ENCODE measurements around the gene SF3A1. TPM values are rescaled to one million over a fixed set of nuclear protein-coding genes. Genes with fewer than 3 reads are reported as not detected.

SF3A1 gene
- total and polyA plus RNA-seq, 2 donors (not counting 1 experiment from before 2014, with no cell fraction given): 92.1 to 283 TPM

- 98% methylated on average over 9 of the region's 9 CpGs for WGBS (ENCODE audit: insufficient coverage)
- ChIA-PET POLR2A (no interaction called here), CTCF (interaction anchor here (1.4 to 13.2 kb wide), 3 partner anchors 15 to 96 kb away, joined by 3 to 510 read pairs (median 229); partner anchors contain the start of genes RNF215, SEC14L2 and TBC1D10A)
- Histone ChIP-seq H3K4me3 (ENCODE audit: control extremely low read depth in 1 of 5, extremely low read depth in 1 of 5, insufficient read depth in 1 of 5, low read depth in 2 of 5, low read length in 4 of 5) (no peak overlapping the region), H3K27me3 (replicated peaks in 1 of 4; ENCODE audit: control extremely low read depth in 1 of 4, control insufficient read depth in 3 of 4, insufficient read depth in 4 of 4, low read length in 3 of 4) (no peaks in the 10 kb centered on the region), H3K4me1 (ENCODE audit: control insufficient read depth in 2 of 2, insufficient read depth in 2 of 2, low read length in 2 of 2) (peaks cover 11 to 26% of the 10 kb centered on the region in 2 donors), H3K9ac (ENCODE audit: low read length) (no peak overlapping the region), H3K4me2 (replicated peaks; ENCODE audit: low read depth, low read length, poor library complexity, severe bottlenecking) (no peak overlapping the region), H3K36me3 (replicated peaks in 1 of 2; ENCODE audit: control extremely low read depth in 1 of 2, control insufficient read depth in 1 of 2, extremely low read depth in 1 of 2, insufficient read depth in 2 of 2, low read length in 1 of 2) (peaks cover 0 to 70% of the 10 kb centered on the region in 2 experiments), H2AFZ (ENCODE audit: insufficient read depth, low read depth, low read length, poor library complexity, severe bottlenecking) (no peak overlapping the region), H3K79me2 (ENCODE audit: control insufficient read depth, insufficient read depth, low read length) (peaks cover 56% of the 10 kb centered on the region), H3K27ac (ENCODE audit: low read length in 2 of 2) (no peak overlapping the region), H3K9me3 (ENCODE audit: control extremely low read depth in 1 of 3, control insufficient read depth in 2 of 3, insufficient read depth in 1 of 3, low read length in 2 of 3) (no peaks in the 10 kb centered on the region), H4K20me1 (ENCODE audit: control insufficient read depth, insufficient read depth, low read length, poor library complexity, severe bottlenecking) (peaks cover 20% of the 10 kb centered on the region)
- H3K4me1 Mint-ChIP-seq: peaks cover 33% of the 10 kb centered on the region
- no peaks in the 10 kb centered on the region for H3K9me3 Mint-ChIP-seq (ENCODE audit: insufficient read depth)
- H3K27me3 Mint-ChIP-seq: no peaks in the 10 kb centered on the region
- ATAC-seq (ENCODE audit: low read depth) (no peak), DNase-seq (no peak)
- H3K4me3 Mint-ChIP-seq: no peak overlapping the region
- intact Hi-C loops (cut with micrococcal nuclease): no loop called here
- H3K27ac Mint-ChIP-seq: no peak overlapping the region
- TF ChIP-seq EZH2 (IDR thresholded peaks at IDR 0.05; ENCODE audit: borderline replicate concordance, insufficient read depth, low read depth, low read length, poor library complexity, severe bottlenecking): no peak
- TF ChIP-seq CTCF (IDR thresholded peaks at IDR 0.05): no peak
Measured at GRCh38 chr22:30294066-30294465, 62.6 kb downstream of the SF3A1 start.

GRCh38 chr22:30293026-30293425, 63.7 kb downstream of the SF3A1 start:
- H3K4me3 Mint-ChIP-seq: no peak overlapping the region
- POLR2A ChIA-PET: interaction anchor here (1.0 to 5.9 kb wide), 2 partner anchors 12 to 95 kb away, joined by 3 to 56 read pairs; no protein-coding TSS in a partner anchor
- no peaks in the 10 kb centered on the region for H3K27me3 Mint-ChIP-seq
- peaks cover 0 to 60% of the 10 kb centered on the region in 2 experiments for H3K36me3 ChIP-seq (replicated peaks in 1 of 2; ENCODE audit: control extremely low read depth in 1 of 2, control insufficient read depth in 1 of 2, extremely low read depth in 1 of 2, insufficient read depth in 2 of 2, low read length in 1 of 2)
- H3K4me3 ChIP-seq (ENCODE audit: control extremely low read depth in 1 of 5, extremely low read depth in 1 of 5, insufficient read depth in 1 of 5, low read depth in 2 of 5, low read length in 4 of 5): no peak overlapping the region
- no peak for TF ChIP-seq CTCF (IDR thresholded peaks at IDR 0.05)
- TF ChIP-seq EZH2 (IDR thresholded peaks at IDR 0.05; ENCODE audit: borderline replicate concordance, insufficient read depth, low read depth, low read length, poor library complexity, severe bottlenecking): no peak
- H3K27ac Mint-ChIP-seq: no peak overlapping the region
- H3K4me1 ChIP-seq (ENCODE audit: control insufficient read depth in 2 of 2, insufficient read depth in 2 of 2, low read length in 2 of 2): peaks cover 20 to 36% of the 10 kb centered on the region in 2 donors
- H3K9me3 Mint-ChIP-seq (ENCODE audit: insufficient read depth): no peaks in the 10 kb centered on the region
- no peak overlapping the region for H2AFZ ChIP-seq (ENCODE audit: insufficient read depth, low read depth, low read length, poor library complexity, severe bottlenecking)
- ATAC-seq (ENCODE audit: low read depth) (no peak), DNase-seq (no peak)
- no peaks in the 10 kb centered on the region for H3K9me3 ChIP-seq (ENCODE audit: control extremely low read depth in 1 of 3, control insufficient read depth in 2 of 3, insufficient read depth in 1 of 3, low read length in 2 of 3)
- no peaks in the 10 kb centered on the region for H3K27me3 ChIP-seq (replicated peaks in 1 of 4; ENCODE audit: control extremely low read depth in 1 of 4, control insufficient read depth in 3 of 4, insufficient read depth in 4 of 4, low read length in 3 of 4)
- intact Hi-C loops (cut with micrococcal nuclease): no loop called here
- H3K79me2 ChIP-seq (ENCODE audit: control insufficient read depth, insufficient read depth, low read length): peaks cover 45% of the 10 kb centered on the region
- WGBS (ENCODE audit: insufficient coverage): 92% methylated on average over 6 of the region's 7 CpGs
- H3K4me1 Mint-ChIP-seq: peaks cover 34% of the 10 kb centered on the region
- no peak overlapping the region for H3K9ac ChIP-seq (ENCODE audit: low read length)
- peaks cover 20% of the 10 kb centered on the region for H4K20me1 ChIP-seq (ENCODE audit: control insufficient read depth, insufficient read depth, low read length, poor library complexity, severe bottlenecking)
- no peak overlapping the region for H3K27ac ChIP-seq (ENCODE audit: low read length in 2 of 2)
- CTCF ChIA-PET: interaction anchor here (0.7 to 13.2 kb wide), 6 partner anchors 16 to 192 kb away, joined by 3 to 510 read pairs (median 86); partner anchors contain the start of genes CCDC157, RNF215, SEC14L2 and SF3A1
- H3K4me2 ChIP-seq (replicated peaks; ENCODE audit: low read depth, low read length, poor library complexity, severe bottlenecking): no peak overlapping the region

Measured in B cell (primary cell).